GM12878 (cell line): ENCODE measurements around the gene TDRD12.

Experiments
- CHD2 ChIP-seq: IDR thresholded peaks from 2 replicates; pipeline ENCODE4 v1.6.1; 2011; ENCODE audit warnings: low read depth, low read length, improper control_type of control experiment, borderline replicate concordance
- JUND ChIP-seq: IDR thresholded peaks from 2 replicates; pipeline ENCODE4 v1.6.1; 2012; ENCODE audit warnings: low read depth, mild to moderate bottlenecking, low read length, improper control_type of control experiment, moderate library complexity
- SMAD1 ChIP-seq: fragments of 450-650 bp; IDR thresholded peaks from 2 replicates; pipeline ENCODE4 v1.6.1; 2018; ENCODE audit warnings: mild to moderate bottlenecking, low read depth; ENCODE audit not compliant: partially characterized antibody

DNA sequence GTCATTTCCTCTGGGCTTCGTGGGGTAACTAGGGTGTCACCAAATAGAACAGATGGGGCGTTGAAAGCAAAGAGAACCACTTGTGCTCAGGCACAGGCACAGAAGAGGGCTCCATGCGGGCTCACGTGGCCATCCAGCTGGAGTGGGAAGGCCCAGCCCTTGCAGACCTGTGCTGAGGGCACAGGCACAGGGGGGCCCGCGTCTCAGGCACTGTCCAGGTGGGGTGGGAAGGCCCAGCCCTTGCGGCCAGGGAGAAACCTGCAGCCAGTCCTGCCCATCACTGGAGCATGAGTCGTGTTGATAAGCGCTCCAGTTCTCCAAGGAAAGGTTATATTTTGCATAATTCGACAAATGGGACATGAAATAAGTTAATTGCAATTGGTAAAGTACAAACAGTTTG is 92.5 kb downstream of the TDRD12 start:
- TF ChIP-seq JUND (no peak), CHD2 (no peak), SMAD1 (no peak)
